Measurements from ENCODE around the gene OR4F15.

The OR4F15 gene

DNA sequence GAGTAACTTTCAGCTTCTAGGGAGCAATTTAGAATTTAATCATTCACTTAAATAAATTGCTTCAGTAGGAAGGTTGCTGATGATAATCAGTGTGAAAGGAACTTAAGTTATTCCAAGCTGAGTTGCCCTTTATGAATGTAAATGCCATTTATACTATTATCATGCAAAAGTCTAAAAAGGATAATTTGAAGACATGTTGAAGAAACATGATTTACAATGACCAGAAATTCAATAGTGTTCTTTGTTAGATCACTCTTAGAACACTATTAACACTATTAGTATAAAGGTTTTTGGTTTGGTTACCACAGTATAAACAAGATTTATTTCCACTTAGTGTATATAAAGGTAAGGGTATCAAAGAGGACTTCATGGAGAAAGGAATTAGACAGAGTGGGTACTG lies 7.1 kb upstream of the OR4F15 start:
- no peak for DNase-seq

DNA sequence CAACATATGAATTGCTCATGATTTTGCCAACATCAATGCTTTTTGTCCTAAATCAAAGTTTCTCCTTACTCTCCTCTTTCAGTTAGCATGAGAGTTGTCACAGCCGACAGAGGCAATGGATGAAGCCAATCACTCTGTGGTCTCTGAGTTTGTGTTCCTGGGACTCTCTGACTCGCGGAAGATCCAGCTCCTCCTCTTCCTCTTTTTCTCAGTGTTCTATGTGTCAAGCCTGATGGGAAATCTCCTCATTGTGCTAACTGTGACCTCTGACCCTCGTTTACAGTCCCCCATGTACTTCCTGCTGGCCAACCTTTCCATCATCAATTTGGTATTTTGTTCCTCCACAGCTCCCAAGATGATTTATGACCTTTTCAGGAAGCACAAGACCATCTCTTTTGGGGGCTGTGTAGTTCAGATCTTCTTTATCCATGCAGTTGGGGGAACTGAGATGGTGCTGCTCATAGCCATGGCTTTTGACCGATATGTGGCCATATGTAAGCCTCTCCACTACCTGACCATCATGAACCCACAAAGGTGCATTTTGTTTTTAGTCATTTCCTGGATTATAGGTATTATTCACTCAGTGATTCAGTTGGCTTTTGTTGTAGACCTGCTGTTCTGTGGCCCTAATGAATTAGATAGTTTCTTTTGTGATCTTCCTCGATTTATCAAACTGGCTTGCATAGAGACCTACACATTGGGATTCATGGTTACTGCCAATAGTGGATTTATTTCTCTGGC lies 6.2 kb upstream of the OR4F15 start:
- no peak for DNase-seq

DNA sequence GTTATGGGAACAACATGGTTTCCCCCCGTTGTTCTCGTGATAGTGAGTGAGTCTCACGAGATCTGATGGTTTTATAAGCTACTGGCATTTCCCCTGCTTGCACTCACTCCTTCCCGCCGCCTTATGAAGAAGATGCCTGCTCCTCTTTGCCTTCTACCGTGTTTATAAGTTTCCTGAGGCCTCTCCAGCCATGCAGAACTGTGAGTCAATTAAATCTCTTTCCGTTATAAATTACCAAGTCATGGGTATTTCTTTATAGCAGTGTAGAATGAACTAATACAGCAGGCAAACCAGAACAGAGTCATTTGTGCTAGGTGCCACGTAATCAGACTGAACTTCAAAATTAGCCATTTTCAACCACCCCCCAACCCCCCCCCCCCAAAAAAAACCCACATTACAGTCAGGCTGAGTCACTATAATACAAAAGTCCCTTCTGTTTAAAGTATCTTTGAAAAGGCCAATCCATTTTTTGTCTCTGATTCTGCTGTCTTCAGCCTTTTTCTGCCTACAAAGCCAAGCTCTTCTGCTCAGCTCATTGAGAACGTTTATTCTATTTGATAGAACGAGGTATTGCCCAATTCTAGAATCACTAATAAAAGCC lies 4.6 kb upstream of the OR4F15 start:
- DNase-seq, result no peak

DNA sequence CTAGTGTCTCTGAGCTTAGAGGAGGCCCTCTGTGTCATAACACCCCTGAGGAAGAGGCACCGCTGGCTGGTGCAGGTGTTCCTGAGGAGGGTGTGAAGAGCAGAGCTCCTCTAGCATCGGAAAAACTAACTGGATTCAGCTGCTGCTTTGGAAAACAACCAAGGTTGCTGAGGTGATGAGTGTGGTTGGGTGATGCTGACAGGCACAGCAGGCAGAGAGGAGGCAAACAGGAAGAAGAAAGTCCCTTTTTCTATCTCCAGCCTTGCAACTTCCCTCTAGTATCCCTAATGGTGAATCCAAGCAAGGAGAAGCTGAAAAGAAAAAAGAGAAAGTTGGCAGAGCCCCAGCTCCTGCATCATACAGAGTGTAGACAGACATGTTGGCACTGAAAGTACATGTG lies 3.8 kb upstream of the OR4F15 start:
- no peak for DNase-seq

GRCh38 chr15:101810456-101810855 lies 1.5 kb upstream of the OR4F15 start:
- no peak for DNase-seq

DNA sequence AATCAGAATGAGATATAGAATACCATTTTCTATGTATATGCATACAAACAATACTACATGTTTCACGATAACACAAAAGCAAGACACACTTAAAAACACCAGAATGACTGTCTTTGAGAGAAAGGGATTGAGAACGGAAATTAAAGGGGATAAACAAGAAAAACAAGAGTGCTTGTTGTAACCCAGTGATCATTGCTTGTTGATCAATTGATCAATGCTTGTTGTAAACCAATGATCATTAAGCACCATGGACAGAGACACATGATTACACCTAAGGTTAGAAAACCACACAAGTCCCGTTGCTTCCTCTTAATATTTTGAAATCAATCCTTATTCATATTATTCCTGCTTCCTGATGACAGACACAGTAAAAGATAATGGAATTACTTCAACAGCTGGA lies 1.1 kb upstream of the OR4F15 start:
- no peak for DNase-seq

GRCh38 chr15:101813803-101814534 lies 2.0 kb downstream of the OR4F15 start:
- no peak for DNase-seq

DNA sequence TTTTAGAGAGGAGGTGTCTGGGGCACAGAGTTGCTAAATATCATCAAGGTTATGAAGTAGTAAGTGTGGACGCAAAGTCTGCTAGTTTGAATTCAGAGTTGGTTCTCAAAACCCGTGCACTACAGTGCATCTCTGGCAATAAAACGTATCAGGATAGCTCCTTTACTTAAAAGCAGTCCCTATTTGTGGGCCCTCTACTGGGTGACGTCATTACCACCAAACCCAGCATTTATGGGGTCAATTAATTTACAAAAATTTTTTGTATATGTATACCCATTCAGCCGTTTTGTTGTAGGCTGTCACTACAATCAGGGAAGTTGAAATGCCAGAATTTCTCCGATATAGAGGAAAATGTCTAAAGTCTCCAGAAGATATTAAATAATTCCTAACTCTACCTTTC lies 8.8 kb downstream of the OR4F15 start:
- DNase-seq, result no peak

DNA sequence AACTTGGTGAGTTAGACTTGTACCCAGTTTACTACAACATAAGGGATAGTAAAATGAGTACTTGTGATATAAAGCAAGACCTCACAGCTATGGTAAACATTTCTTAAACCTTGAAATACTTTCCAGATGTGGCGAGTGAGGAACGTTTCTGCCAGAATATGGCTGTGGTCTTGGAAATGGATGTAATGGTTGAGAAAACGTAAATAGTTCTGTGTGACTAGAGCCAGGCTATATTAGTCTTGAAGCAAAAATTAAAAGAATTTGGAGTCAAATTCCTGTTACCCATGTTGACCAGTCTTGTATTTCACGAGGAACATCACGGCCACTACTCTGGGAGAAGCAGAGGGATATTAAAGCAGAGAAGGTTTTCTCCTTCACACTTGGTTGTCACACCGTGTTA lies 15.3 kb downstream of the OR4F15 start:
- no peak for DNase-seq

- no peak for DNase-seq
These were observed 16.8 kb downstream of the OR4F15 start for GRCh38 chr15:101828774-101829173.

- no peak for DNase-seq
These were observed 29.7 kb downstream of the OR4F15 start for GRCh38 chr15:101841656-101842055.

DNA sequence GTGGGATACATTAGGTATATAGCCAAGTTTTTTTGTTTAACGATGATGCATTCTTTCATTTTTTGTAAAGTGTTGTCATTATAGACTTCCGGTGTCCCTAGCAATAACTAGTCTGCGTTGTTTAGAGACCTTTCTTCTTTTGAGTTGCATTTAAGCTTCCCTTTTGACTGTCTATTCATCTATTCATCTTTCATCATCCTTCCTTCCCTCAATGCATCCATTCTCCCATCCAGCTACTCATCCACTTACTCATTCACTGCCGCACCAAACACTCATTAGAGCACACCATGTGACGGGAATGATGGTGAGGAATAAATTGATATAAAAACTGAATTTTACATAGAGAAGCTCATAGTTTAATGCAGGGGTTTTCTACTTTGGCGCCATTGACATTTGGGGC lies 32.9 kb downstream of the OR4F15 start:
- no peak for DNase-seq

- DNase-seq, result no peak
These were observed 40.4 kb downstream of the OR4F15 start for GRCh38 chr15:101852356-101852755.

Data from CD4-positive, alpha-beta T cell treated with Interleukin-12 subunit alpha and Interleukin-12 subunit beta, for 1 hour (primary cell).